GM10248 (cell line): ENCODE measurements around the gene PIGU.
"Not testable (repeated sequence)": the region's sequence is repeated elsewhere in the genome, so short reads cannot be mapped to it uniquely, and the experiment has no call there.

Source experiments
- CTCF ChIA-PET: fragments of 300-600 bp; sonication (Branson Sonifier 250); formaldehyde crosslinking; extraction: SDS; loops from one replicate; lab custom pipeline; 2021; ENCODE audit warnings: antibody characterized with exemption; lab: Yijun Ruan, JAX
- POLR2A ChIA-PET: fragments of 350-650 bp; sonication (Branson Sonifier 250); formaldehyde crosslinking; extraction: SDS; loops from one replicate; lab custom pipeline; 2020; ENCODE audit warnings: antibody characterized with exemption; lab: Yijun Ruan, JAX
- DNase-seq: peaks from one replicate; pipeline ENCODE4 v3.0.0; 2012; ENCODE audit errors: extremely low spot score
- TF ChIP-seq, protein P1 (sequence below): IDR thresholded peaks from 2 replicates; pipeline ENCODE4 v1.5.1; 2012; ENCODE audit warnings: mild to moderate bottlenecking, low read depth; ENCODE audit errors: extremely low read depth, missing control alignments, control extremely low read depth

The PIGU gene, protein sequence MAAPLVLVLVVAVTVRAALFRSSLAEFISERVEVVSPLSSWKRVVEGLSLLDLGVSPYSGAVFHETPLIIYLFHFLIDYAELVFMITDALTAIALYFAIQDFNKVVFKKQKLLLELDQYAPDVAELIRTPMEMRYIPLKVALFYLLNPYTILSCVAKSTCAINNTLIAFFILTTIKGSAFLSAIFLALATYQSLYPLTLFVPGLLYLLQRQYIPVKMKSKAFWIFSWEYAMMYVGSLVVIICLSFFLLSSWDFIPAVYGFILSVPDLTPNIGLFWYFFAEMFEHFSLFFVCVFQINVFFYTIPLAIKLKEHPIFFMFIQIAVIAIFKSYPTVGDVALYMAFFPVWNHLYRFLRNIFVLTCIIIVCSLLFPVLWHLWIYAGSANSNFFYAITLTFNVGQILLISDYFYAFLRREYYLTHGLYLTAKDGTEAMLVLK

GRCh38 chr20:34676642-34677373, at the start of gene PIGU:
Gene PIGU (minus strand): TSS chr20:34677092. CDS start chr20:34677085, 7 bp downstream.
- ChIA-PET CTCF (interaction anchor here (0.8 to 1.6 kb wide), 4 partner anchors 13 to 117 kb away, joined by 3 to 8 read pairs (median 4); no protein-coding TSS in a partner anchor), POLR2A (no interaction called here)
- peak; percentile 94 for DNase-seq
- TF ChIP-seq, protein P1, sequence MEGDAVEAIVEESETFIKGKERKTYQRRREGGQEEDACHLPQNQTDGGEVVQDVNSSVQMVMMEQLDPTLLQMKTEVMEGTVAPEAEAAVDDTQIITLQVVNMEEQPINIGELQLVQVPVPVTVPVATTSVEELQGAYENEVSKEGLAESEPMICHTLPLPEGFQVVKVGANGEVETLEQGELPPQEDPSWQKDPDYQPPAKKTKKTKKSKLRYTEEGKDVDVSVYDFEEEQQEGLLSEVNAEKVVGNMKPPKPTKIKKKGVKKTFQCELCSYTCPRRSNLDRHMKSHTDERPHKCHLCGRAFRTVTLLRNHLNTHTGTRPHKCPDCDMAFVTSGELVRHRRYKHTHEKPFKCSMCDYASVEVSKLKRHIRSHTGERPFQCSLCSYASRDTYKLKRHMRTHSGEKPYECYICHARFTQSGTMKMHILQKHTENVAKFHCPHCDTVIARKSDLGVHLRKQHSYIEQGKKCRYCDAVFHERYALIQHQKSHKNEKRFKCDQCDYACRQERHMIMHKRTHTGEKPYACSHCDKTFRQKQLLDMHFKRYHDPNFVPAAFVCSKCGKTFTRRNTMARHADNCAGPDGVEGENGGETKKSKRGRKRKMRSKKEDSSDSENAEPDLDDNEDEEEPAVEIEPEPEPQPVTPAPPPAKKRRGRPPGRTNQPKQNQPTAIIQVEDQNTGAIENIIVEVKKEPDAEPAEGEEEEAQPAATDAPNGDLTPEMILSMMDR: no peak

DNA sequence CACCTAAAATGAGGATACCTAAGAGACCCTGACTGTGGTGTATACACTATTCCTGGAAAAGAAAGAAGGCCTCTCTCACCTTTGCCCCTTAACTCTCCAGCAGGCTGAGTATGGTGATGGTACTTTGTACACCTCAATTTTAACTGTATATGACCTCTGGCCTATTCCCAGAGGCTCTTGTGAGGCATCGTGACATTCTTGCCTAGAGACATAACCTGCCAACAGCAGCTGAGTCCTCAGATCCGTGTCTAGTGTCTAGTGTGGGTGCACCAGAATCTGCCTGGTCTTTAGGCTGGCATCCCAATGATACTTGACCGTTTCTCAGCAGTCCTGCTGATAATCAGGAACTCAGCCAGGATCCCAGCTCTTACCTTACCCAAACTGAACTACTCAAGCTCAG, 47.3 kb upstream of the PIGU start:
- CTCF ChIA-PET: interaction anchor here (1.6 to 6.5 kb wide), 5 partner anchors 14 to 411 kb away, joined by 3 to 23 read pairs (median 12); partner anchors contain the start of gene TP53INP2
- POLR2A ChIA-PET: no interaction called here
- TF ChIP-seq, protein P1: no peak
- DNase-seq: no peak

GRCh38 chr20:34722560-34722959, 45.7 kb upstream of the PIGU start:
- ChIA-PET CTCF (interaction anchor here (1.3 to 6.5 kb wide), 5 partner anchors 9 to 410 kb away, joined by 3 to 36 read pairs (median 12); no protein-coding TSS in a partner anchor), POLR2A (interaction anchor here (0.7 kb wide), 1 partner anchor 307 kb away, joined by 4 read pairs; no protein-coding TSS in a partner anchor)

GRCh38 chr20:34720266-34720665, 43.4 kb upstream of the PIGU start:
- TF ChIP-seq, protein P1: no peak
- ChIA-PET POLR2A (interaction anchor here (0.6 to 1.3 kb wide), 4 partner anchors 13 to 727 kb away, joined by 3 to 9 read pairs (median 3); partner anchors contain the start of gene RALY), CTCF (interaction anchor here (1.3 to 6.5 kb wide), 8 partner anchors 10 to 408 kb away, joined by 4 to 36 read pairs (median 10); no protein-coding TSS in a partner anchor)
- no peak for DNase-seq

More at GRCh38 chr20:34722560-34722959, 45.7 kb upstream of the PIGU start:
- DNase-seq: not testable (repeated sequence)

DNA sequence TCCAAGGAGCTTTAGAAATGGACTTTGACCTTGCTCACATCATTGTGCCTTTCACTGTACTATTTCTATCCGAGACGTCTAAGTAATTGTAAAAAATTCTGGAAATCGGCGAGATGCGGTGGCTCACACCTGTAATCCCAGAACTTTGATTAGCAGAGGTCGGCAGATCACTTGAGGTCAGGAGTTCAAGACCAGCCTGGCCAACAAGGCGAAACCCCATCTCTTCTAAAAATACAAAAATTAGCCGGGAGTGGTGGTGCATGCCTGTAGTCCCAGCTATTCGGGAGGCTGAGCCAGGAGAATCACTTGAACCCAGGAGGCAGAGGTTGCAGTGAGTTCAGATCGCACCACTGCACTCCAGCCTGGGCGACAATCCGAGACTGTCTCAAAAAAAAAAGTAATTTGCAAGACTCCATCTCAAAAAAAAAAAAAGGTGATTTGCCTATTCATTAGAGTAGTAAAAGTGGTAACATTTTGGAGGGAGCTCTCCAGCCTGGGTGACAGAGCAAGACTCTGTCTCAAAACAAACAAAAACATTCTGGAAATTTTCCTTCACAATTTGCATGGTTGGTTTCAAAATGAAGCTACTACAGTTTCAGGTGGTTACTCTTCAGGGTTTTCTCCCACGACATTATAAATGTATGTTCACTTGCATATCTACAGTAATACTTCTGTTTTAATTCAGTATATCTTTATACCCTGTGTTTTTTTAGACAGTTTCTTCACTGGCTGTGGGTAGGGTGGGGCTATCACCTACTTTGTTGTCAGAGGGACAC, 42.5 kb upstream of the PIGU start:
- ChIA-PET CTCF (interaction anchor here (1.3 to 6.5 kb wide), 7 partner anchors 10 to 407 kb away, joined by 4 to 36 read pairs (median 13); no protein-coding TSS in a partner anchor), POLR2A (interaction anchor here (0.6 to 1.3 kb wide), 4 partner anchors 12 to 726 kb away, joined by 3 to 9 read pairs (median 3); partner anchors contain the start of gene RALY)
- DNase-seq: peak; percentile 71

GRCh38 chr20:34717230-34718095, 40.6 kb upstream of the PIGU start:
- ChIA-PET POLR2A (no interaction called here), CTCF (interaction anchor here (1.4 kb wide), 1 partner anchor 179 kb away, joined by 5 read pairs; no protein-coding TSS in a partner anchor)
- TF ChIP-seq, protein P1: no peak
- no peak for DNase-seq
